ENCODE results near the gene SGTB.
A peak's percentile ranks its signal among the peaks of the same experiment; 100 is the strongest.
"Not testable (repeated sequence)": the region's sequence is repeated elsewhere in the genome, so short reads cannot be mapped to it uniquely, and the experiment has no call there.

The SGTB gene

GRCh38 chr5:65654713-65655112 lies 67.2 kb downstream of the SGTB start:
- DNase-seq: no peak

DNA sequence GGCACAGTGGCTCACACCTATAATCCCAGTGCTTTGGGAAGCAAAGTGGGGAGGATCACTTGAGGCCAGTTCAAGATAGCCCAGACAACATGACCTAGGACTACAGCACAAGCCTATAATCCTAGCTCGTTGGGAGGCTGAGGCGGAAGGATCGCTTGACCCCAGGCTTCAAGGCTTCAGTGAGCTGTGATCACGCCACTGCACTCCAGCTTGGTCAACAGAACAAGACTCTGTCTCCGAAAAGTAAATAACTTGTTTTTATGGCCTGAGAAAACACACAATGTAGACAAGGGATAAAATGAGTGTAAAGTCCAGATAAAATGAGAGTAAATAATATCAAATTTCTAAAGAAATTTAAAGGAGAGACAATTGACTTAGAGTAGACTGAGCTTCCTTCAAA lies 70.8 kb downstream of the SGTB start:
- no peak for DNase-seq

DNA sequence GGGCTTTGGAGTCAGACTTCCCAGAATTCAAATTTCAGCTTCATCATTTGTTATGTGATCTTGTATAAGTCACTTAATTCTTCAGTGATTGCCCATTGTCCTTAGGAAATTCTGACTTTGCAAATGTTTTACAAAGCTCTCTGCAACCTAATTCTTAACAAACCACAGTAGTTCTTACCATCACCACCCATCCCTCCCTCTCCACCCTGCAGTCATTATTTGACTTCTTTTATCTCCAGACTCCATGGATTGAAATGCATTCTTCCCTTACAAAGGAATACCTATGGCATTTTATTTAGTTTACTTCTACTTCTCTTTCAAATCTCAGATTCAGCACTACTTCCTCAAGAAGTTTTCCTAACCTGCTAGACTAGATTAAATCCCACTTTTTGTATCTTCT lies 74.0 kb downstream of the SGTB start:
- DNase-seq: no peak

GRCh38 chr5:65646938-65647337 lies 75.0 kb downstream of the SGTB start:
- no peak for DNase-seq

- DNase-seq: no peak
Observed at GRCh38 chr5:65640240-65640639, 81.7 kb downstream of the SGTB start.

GRCh38 chr5:65630981-65631380 lies 90.9 kb downstream of the SGTB start:
- no peak for DNase-seq

- no peak for DNase-seq
Observed at GRCh38 chr5:65625743-65626142, 96.2 kb downstream of the SGTB start.

DNA sequence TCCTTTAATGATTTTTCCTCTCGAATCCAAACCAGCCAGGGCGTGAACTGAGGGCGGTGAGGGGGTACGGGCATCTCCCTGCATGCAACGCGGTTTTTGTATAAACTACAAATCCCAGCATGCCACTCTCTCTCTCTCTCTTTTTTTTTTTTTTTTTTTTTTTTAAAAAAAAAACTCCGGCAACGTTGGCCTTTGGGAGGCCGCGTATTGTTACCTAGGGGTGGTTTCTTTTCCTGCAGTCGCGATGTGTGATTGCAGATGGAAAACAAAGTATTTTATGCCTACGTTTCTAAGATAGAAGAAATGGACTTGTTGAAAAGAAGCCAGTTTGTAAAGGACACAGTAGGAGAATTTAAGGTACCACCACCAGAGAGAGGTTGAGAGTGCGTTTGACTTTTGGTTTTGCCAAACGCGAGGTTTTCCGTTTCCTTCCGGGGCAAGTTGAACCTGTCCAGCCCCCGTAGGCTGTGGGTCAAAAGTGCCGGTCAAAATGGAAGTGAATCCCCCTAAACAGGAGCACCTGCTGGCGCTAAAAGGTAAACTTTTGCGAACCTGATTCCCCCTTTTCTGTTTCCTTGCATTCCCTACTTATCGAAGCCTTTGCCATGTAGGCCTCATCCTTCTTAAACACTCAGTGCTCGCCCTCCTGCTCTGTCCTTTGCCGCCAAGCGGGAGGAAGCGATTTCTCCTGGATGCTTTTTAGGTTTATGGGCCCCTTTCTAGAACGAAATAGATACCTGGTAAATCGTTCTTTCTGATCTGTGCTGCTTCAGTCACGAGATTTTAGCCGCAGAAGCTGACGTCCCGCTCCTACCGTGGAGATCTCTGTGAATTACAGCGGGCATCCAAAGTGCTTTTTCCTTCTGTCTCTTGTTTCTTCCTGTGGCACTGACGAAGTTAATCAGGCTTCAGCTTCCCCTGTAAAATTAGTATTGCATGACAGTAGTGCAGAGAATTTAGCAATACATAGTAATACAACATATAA lies 97.0 kb downstream of the SGTB start, which contains the start of the genes SHLD3 and TRAPPC13:
TSS of gene SHLD3 (plus strand) at position 457 of the 985 bp plus-strand sequence. CDS start 4,561 bp downstream, outside the sequence.
TSS of gene TRAPPC13 (plus strand) at position 457 of the 985 bp plus-strand sequence. CDS start at position 491, 34 bp downstream.
- DNase-seq: peak; percentile 53

GRCh38 chr5:65624025-65624570 lies 97.8 kb downstream of the SGTB start, which contains the start of gene TRIM23:
TSS of gene TRIM23 (minus strand) at chr5:65624333. CDS start at chr5:65624274, 59 bp downstream.
- DNase-seq: peak; percentile 39

DNA sequence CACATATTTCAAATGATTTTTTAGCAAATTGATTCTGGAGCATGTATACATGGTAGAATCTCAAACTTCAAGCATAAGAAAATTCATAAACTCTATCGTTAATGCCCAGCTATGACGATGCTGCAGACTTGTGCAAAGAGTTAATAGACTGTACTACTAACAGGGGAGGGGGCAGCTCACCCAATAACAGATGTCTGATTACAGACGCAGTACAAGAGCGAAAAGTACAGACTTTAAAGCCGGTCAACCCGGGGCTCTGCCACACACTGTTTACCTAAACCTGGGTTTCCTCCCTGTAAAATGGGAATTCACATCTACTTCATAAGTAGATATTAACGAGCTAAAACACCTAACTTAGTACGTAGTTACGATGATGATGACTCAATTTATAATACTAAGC lies 98.4 kb downstream of the SGTB start:
- no peak for DNase-seq

- not testable (repeated sequence) for DNase-seq
Observed at GRCh38 chr5:65621961-65622360, 99.9 kb downstream of the SGTB start.

DNA sequence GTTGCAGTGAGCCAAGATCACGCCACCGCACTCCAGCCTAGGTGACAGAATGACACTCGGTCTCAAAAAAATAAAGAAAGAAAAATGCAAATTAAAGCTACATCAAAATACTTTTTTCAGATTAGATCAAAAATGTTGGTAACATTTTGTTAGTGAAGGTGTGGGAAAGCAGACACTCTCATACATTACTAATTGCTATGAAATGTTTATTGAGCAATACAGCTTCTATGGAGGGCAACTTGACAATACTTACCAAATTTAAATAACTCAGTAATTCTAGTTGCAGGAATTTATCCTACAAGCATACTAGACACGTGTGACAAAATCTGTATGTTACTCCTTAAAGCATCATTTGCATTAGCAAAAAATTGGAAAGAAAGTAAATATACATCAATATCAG lies 101.9 kb downstream of the SGTB start:
- DNase-seq: no peak

All from GF-D8 (cell line).